ENCODE data around the gene BARHL2. TPM values are rescaled to one million over a fixed set of nuclear protein-coding genes. Genes with fewer than 3 reads are reported as not detected.

BARHL2 gene
- total RNA-seq, 4 donors from 2014 or later, result not detected

DNA sequence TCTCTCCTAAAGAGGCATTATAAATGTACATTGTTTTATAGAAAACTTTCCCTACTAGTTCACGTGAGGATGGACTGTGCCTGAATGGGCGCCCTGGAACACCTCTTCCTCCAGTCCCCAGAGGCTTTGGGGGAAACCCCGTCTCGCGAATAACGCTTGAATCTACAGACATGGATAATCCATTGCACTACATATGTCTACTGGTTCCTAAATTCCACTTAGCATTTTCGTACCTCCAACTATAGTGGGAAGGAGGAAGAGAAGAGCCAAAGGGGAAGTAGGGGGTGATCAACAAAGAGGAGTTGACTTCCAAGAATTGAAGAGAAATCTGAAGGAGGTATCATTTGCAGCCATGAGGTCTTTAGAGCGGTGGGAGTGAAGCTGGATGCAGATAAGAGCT is 11.1 kb downstream of the BARHL2 start:
- TF ChIP-seq, protein P1, sequence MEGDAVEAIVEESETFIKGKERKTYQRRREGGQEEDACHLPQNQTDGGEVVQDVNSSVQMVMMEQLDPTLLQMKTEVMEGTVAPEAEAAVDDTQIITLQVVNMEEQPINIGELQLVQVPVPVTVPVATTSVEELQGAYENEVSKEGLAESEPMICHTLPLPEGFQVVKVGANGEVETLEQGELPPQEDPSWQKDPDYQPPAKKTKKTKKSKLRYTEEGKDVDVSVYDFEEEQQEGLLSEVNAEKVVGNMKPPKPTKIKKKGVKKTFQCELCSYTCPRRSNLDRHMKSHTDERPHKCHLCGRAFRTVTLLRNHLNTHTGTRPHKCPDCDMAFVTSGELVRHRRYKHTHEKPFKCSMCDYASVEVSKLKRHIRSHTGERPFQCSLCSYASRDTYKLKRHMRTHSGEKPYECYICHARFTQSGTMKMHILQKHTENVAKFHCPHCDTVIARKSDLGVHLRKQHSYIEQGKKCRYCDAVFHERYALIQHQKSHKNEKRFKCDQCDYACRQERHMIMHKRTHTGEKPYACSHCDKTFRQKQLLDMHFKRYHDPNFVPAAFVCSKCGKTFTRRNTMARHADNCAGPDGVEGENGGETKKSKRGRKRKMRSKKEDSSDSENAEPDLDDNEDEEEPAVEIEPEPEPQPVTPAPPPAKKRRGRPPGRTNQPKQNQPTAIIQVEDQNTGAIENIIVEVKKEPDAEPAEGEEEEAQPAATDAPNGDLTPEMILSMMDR (IDR thresholded peaks at IDR 0.05), result no peak
- no peak for TF ChIP-seq POLR2A (IDR thresholded peaks at IDR 0.05)
- H3K9me3 ChIP-seq, result no peaks in the 10 kb centered on the region
- intact Hi-C loops (cut with DNase I), result no loop called here
- H3K27me3 ChIP-seq, result peaks cover 15 to 100% (median 32%) of the 10 kb centered on the region in 4 donors
- WGBS, 2 donors, result 15 to 31% methylated on average over 8 of the region's 8 CpGs
- peaks cover 0 to 22% (median 11%) of the 10 kb centered on the region in 3 donors for H3K4me1 ChIP-seq
- no peak overlapping the region for H3K27ac ChIP-seq
- no peak for DNase-seq
- no peaks in the 10 kb centered on the region for H3K36me3 ChIP-seq
- no peak overlapping the region for H3K4me3 ChIP-seq

DNA sequence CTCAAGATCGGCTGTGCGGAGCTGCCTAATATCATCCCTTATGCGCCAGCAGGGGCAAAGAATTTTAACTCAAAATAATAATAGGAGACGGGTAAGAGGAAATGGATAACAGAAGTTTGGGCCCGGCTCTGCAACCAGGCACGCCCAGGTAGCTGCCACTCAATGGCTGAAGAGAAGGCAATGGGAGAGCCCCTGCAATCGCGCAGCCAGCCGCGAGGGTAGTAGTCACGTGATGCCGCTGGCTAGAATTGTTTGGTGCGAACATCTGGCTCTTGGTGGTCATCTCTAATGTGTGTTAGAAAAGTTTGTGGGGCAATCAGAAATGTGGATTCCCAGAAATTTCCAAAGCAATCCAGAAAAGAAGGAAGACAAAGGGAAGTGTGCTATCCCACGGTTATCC is 12.3 kb downstream of the BARHL2 start:
- no peaks in the 10 kb centered on the region for H3K9me3 ChIP-seq
- 12 to 23% methylated on average over 12 to 14 of the region's 14 CpGs for WGBS, 2 donors
- H3K36me3 ChIP-seq, result no peaks in the 10 kb centered on the region
- H3K4me1 ChIP-seq, result peaks cover 0 to 16% (median 11%) of the 10 kb centered on the region in 3 donors
- DNase-seq, result no peak
- intact Hi-C loops (cut with DNase I), result no loop called here
- H3K27ac ChIP-seq, result no peak overlapping the region
- TF ChIP-seq POLR2A (IDR thresholded peaks at IDR 0.05), result no peak
- TF ChIP-seq, protein P1 (IDR thresholded peaks at IDR 0.05), result no peak
- no peak overlapping the region for H3K4me3 ChIP-seq
- H3K27me3 ChIP-seq, result peaks cover 9 to 93% (median 27%) of the 10 kb centered on the region in 4 donors

DNA sequence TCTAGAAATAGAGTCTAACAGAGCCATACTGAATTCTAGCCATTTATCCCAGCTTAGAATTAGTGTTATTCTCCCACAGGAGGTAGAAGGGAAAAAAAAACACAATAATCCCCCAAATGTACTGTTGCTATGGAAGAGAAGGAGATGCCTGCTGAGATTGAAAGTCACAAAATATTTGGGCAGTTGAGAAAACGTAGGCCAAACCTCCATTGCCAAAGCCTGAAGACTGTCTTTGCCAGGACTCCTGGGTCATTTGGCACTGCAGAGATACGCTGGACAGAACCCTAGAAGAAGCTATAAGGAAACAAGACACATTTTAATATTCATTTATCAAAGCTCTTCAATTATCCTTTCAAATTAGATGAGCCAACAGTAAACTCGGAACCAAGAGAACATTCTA is 22.3 kb downstream of the BARHL2 start:
- DNase-seq, result no peak
- TF ChIP-seq POLR2A (IDR thresholded peaks at IDR 0.05), result no peak
- TF ChIP-seq, protein P1 (IDR thresholded peaks at IDR 0.05), result no peak
- no peaks in the 10 kb centered on the region for H3K4me1 ChIP-seq
- H3K27me3 ChIP-seq, result peaks cover 0 to 36% (median 0%) of the 10 kb centered on the region in 4 donors
- H3K4me3 ChIP-seq, result no peak overlapping the region
- 53 to 59% methylated on average over 3 of the region's 3 CpGs for whole genome bisulfite sequencing, 2 donors
- H3K36me3 ChIP-seq, result no peaks in the 10 kb centered on the region
- H3K27ac ChIP-seq, result no peak overlapping the region
- intact Hi-C loops (cut with DNase I), result no loop called here
- no peaks in the 10 kb centered on the region for H3K9me3 ChIP-seq

DNA sequence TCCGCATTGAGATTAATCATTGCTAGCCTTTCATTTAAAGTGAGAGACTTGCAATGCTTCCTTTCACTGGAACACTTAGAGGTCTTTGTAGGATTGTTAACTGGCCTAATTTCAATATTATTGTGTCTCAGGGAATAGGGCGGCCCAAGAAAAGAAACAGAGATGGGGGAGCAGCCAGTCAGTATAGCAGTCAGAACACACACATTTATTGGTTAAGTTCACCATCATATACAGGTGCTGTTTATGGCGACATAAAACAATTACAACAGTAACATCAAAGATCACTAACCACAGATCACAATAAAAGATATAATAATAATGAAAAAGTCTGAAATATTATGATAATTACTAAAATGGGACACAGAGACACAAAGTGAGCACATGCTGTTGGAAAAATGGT is 29.4 kb downstream of the BARHL2 start:
- Histone ChIP-seq H3K4me1 (no peaks in the 10 kb centered on the region), H3K36me3 (no peaks in the 10 kb centered on the region), H3K27ac (no peak overlapping the region), H3K27me3 (peaks cover 0 to 26% (median 0%) of the 10 kb centered on the region in 4 donors), H3K4me3 (no peak overlapping the region), H3K9me3 (no peaks in the 10 kb centered on the region)
- intact Hi-C loops (cut with DNase I), result no loop called here
- no peak for TF ChIP-seq POLR2A (IDR thresholded peaks at IDR 0.05)
- TF ChIP-seq, protein P1 (IDR thresholded peaks at IDR 0.05), result no peak
- 87 to 90% methylated on average over 3 of the region's 3 CpGs for WGBS, 2 donors
- no peak for DNase-seq

DNA sequence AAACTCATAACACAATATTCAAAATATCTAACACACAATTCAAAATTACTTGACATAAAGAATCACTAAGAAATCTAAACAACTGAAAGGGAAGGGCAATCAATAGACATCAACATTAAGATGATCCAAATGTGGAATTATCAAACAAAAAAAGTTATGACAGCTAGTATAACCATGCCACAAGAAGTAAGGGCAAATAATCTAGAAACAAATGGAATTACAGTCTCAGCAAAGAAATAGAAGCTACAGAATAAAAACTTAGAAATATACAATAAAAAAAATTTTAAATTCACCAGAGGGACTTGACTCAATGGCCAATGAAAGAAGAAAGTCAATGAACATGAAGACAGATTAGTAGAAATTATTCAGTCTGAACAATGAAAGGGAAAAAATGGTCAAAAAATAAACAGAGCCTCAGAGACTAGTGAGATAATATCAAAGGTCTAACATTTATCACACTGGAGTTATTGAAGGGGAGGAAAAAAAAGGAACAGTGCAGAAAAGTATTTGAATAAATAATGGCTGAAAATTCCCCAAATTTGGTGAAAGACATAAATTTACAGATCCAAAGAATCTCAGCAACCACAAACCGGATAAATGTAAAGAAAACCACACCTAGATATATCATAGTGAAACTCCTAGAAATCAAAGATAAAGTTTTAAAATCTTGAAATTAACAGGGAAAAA is 41.8 kb downstream of the BARHL2 start:
- no peak for TF ChIP-seq POLR2A (IDR thresholded peaks at IDR 0.05)
- TF ChIP-seq, protein P1 (IDR thresholded peaks at IDR 0.05), result no peak

More for the DNA sequence above, 41.8 kb downstream of the BARHL2 start:
- intact Hi-C loops (cut with DNase I), result no loop called here
- no peaks in the 10 kb centered on the region for H3K36me3 ChIP-seq
- H3K4me3 ChIP-seq, result no peak overlapping the region
- H3K9me3 ChIP-seq, result peaks cover 0 to 4% (median 0%) of the 10 kb centered on the region in 3 donors
- H3K27me3 ChIP-seq, result no peaks in the 10 kb centered on the region
- WGBS, 2 donors, result 83 to 91% methylated on average over 1 of the region's 1 CpG
- DNase-seq, result no peak
- no peak overlapping the region for H3K27ac ChIP-seq
- H3K4me1 ChIP-seq, result no peaks in the 10 kb centered on the region
